Liver (tissue), 9 donors: Measurements from ENCODE around the gene SPR. TPM values are rescaled to one million over a fixed set of nuclear protein-coding genes. Genes with fewer than 3 reads are reported as not detected.

Experiments used
- DNase-seq: peaks from one replicate; pipeline ENCODE4 v3.0.0-alpha.2; 2017; ENCODE audit warnings: low spot score
- H3K27ac ChIP-seq, 2 donors: one replicate each; pipeline ENCODE4 v1.7.0; 2013; ENCODE audit warnings: inconsistent platforms in 2 of 2, low read length in 2 of 2, control low read depth in 1 of 2, low read depth in 1 of 2, mild to moderate bottlenecking in 1 of 2
- H3K27me3 ChIP-seq, 4 donors: one replicate each; pipeline versions ENCODE4 v1.6.1 to v1.7.0; 2013; ENCODE audit warnings: low read length in 3 of 4, inconsistent platforms in 1 of 4, mild to moderate bottlenecking in 1 of 4, moderate library complexity in 1 of 4; ENCODE audit not compliant: control insufficient read depth in 4 of 4, insufficient read depth in 4 of 4
- H3K36me3 ChIP-seq, 4 donors: one replicate each; pipeline versions ENCODE4 v1.6.1 to v1.7.0; 2013; ENCODE audit warnings: low read length in 3 of 4, mild to moderate bottlenecking in 3 of 4, low read depth in 1 of 4, moderate library complexity in 1 of 4; ENCODE audit not compliant: control insufficient read depth in 4 of 4, insufficient read depth in 3 of 4
- H3K4me1 ChIP-seq, 4 donors: one replicate each; pipeline versions ENCODE4 v1.6.1 to v1.7.0; 2013; ENCODE audit warnings: low read length in 3 of 4, mild to moderate bottlenecking in 3 of 4, moderate library complexity in 1 of 4; ENCODE audit not compliant: control insufficient read depth in 4 of 4, insufficient read depth in 4 of 4
- H3K4me3 ChIP-seq, 3 donors: one replicate each; pipeline versions ENCODE4 v1.6.1 to v1.7.0; 2013; ENCODE audit warnings: low read length in 3 of 3, control low read depth in 1 of 3, low read depth in 1 of 3, mild to moderate bottlenecking in 1 of 3
- H3K9ac ChIP-seq, 2 donors: one replicate each; pipeline ENCODE4 v1.7.0; 2013; ENCODE audit warnings: low read length in 2 of 2, mild to moderate bottlenecking in 2 of 2, moderate library complexity in 2 of 2, control low read depth in 1 of 2, low read depth in 1 of 2
- H3K9me3 ChIP-seq, 4 donors: one replicate each; pipeline versions ENCODE4 v1.6.1 to v1.7.0; 2013; ENCODE audit warnings: low read length in 3 of 4; ENCODE audit not compliant: control insufficient read depth in 4 of 4
- CTCF ChIP-seq: fragments of 150-350 bp; IDR thresholded peaks from 2 replicates; pipeline ENCODE4 v1.5.1; 2017; ENCODE audit warnings: improper control_type of control experiment, low read depth, low read length; ENCODE audit not compliant: missing input control
- EGR1 ChIP-seq, 2 donors: IDR thresholded peaks; 2 replicates each; pipeline ENCODE4 v1.6.1; 2016 to 2018; ENCODE audit warnings: antibody characterized with exemption in 2 of 2, low read depth in 2 of 2
- FOXA1 ChIP-seq: IDR thresholded peaks from 2 replicates; pipeline ENCODE4 v1.6.1; 2016; ENCODE audit warnings: antibody characterized with exemption
- FOXA2 ChIP-seq: IDR thresholded peaks from 2 replicates; pipeline ENCODE4 v1.6.1; 2016; ENCODE audit warnings: antibody characterized with exemption
- GABPA ChIP-seq, 2 donors: IDR thresholded peaks in 1 of 2; conservative IDR thresholded peaks in 1 of 2; 2 replicates each; pipeline ENCODE4 v1.6.1; 2016; ENCODE audit warnings: antibody characterized with exemption in 2 of 2, mild to moderate bottlenecking in 1 of 2, moderate library complexity in 1 of 2
- HNF4A ChIP-seq, 2 donors: conservative IDR thresholded peaks; 2 replicates each; pipeline ENCODE4 v1.6.1; 2016; ENCODE audit warnings: antibody characterized with exemption in 2 of 2, mild to moderate bottlenecking in 2 of 2
- HNF4G ChIP-seq: IDR thresholded peaks from 2 replicates; pipeline ENCODE4 v1.6.1; 2016; ENCODE audit warnings: antibody characterized with exemption
- MAX ChIP-seq: IDR thresholded peaks from 2 replicates; pipeline ENCODE4 v1.6.1; 2016; ENCODE audit warnings: antibody characterized with exemption
- RAD21 ChIP-seq, 2 donors: IDR thresholded peaks; 2 replicates each; pipeline ENCODE4 v1.6.1; 2016; ENCODE audit warnings: antibody characterized with exemption in 2 of 2, mild to moderate bottlenecking in 2 of 2
- REST ChIP-seq: IDR thresholded peaks from 2 replicates; pipeline ENCODE4 v1.6.1; 2016; ENCODE audit warnings: antibody characterized with exemption, mild to moderate bottlenecking
- RXRA ChIP-seq, 2 donors: IDR thresholded peaks; 2 replicates each; pipeline ENCODE4 v1.6.1; 2017 to 2018; ENCODE audit warnings: antibody characterized with exemption in 2 of 2, mild to moderate bottlenecking in 1 of 2
- SP1 ChIP-seq: IDR thresholded peaks from 2 replicates; pipeline ENCODE4 v1.6.1; 2018; ENCODE audit warnings: antibody characterized with exemption, mild to moderate bottlenecking
- YY1 ChIP-seq: IDR thresholded peaks from 2 replicates; pipeline ENCODE4 v1.6.1; 2016; ENCODE audit warnings: antibody characterized with exemption, mild to moderate bottlenecking
- ZBTB33 ChIP-seq: IDR thresholded peaks from 2 replicates; pipeline ENCODE4 v1.6.1; 2016; ENCODE audit warnings: antibody characterized with exemption
- WGBS: extraction: QIAGEN DNeasy Blood & Tissue Kit; methylation state at CpG from one replicate; pipeline ENCODE4 v1.1.7; 2013; 5-methylcytosine and 5-hydroxymethylcytosine counted together
- polyA plus RNA-seq, 2 donors: library from polyadenylated mRNA; stranded (reverse) in 1 of 2; unstranded in 1 of 2; fragments of 200-250 nt in 1 of 2; fragments of >200 nt in 1 of 2; fragmentation: Nextera tagmentation in 1 of 2; extraction: Ambion mirVana in 1 of 2; gene quantifications; one replicate each; pipeline versions ENCODE4 v1.2.1 to v1.2.3, GENCODE V29; 2013 to 2015
- total RNA-seq, 2 donors: library from RNA; depleted of rRNA; stranded (reverse); fragments of >200 nt; gene quantifications; one replicate each; pipeline ENCODE4 v1.2.3, GENCODE V29; 2014
- donor health status: healthy.
- donor health status: healthy.
- donor health status: healthy.
- donor health status: healthy.
- donor health status: healthy.

The SPR gene
- total and polyA plus RNA-seq, 4 donors = 13.6 to 60.8 (median 53.1) TPM

- H3K9me3 ChIP-seq = no peaks in the 10 kb centered on the region
- no peaks in the 10 kb centered on the region for H3K4me1 ChIP-seq
- no peak overlapping the region for H3K4me3 ChIP-seq
- no peak overlapping the region for H3K9ac ChIP-seq
- WGBS = 63% methylated on average over 3 of the region's 3 CpGs
- no peak for DNase-seq
- no peaks in the 10 kb centered on the region for H3K27me3 ChIP-seq
- TF ChIP-seq FOXA1 (no peak), REST (no peak), CTCF (no peak), ZBTB33 (no peak), EGR1 (IDR thresholded peaks at IDR 0.05; ENCODE audit: low read depth in 2 of 2) (no peak), RXRA (IDR thresholded peaks at IDR 0.05) (no peak), YY1 (no peak), FOXA2 (no peak), MAX (no peak), HNF4A (conservative IDR thresholded peaks at IDR 0.05) (no peak), GABPA (IDR thresholded peaks at IDR 0.05 in 1 of 2, conservative IDR thresholded peaks at IDR 0.05 in 1 of 2) (no peak), RAD21 (IDR thresholded peaks at IDR 0.05) (no peak), SP1 (no peak), HNF4G (no peak)
- no peak overlapping the region for H3K27ac ChIP-seq
- no peaks in the 10 kb centered on the region for H3K36me3 ChIP-seq
Observed at GRCh38 chr2:72847534-72848315, 39.5 kb upstream of the SPR start.
